Measurements from ENCODE around the gene VEGFC. TPM values are rescaled to one million over a fixed set of nuclear protein-coding genes. Genes with fewer than 3 reads are reported as not detected.

Gene VEGFC
- total and polyA plus RNA-seq, 12 donors = 5.4 to 14.4 (median 8.7) TPM

GRCh38 chr4:176838601-176839433 lies 46.1 kb upstream of the VEGFC start:
- 60 to 66% methylated on average over 7 of the region's 7 CpGs for WGBS, 2 donors
- intact Hi-C loops (cut with DNase I) = loop anchor here in 1 of 10 donors (5.0 kb wide), 1 partner anchor 462 kb away; no protein-coding TSS in a partner anchor
- Histone ChIP-seq H3K4me3 (no peak overlapping the region), H3K27ac (peak overlapping the region in 7 of 10 donors; percentile 6 to 64 (median 35)), H3K36me3 (no peaks in the 10 kb centered on the region), H3K27me3 (no peaks in the 10 kb centered on the region), H3K4me1 (peaks cover 0 to 28% (median 0%) of the 10 kb centered on the region in 9 donors), H3K9me3 (no peaks in the 10 kb centered on the region)
- peak in 5 of 8 donors; percentile 59 to 80 (median 73) for ATAC-seq
- no peak for TF ChIP-seq CTCF (IDR thresholded peaks at IDR 0.05)
- peak; percentile 9 to 14 for DNase-seq

- peaks cover 0 to 28% (median 0%) of the 10 kb centered on the region in 9 donors for H3K4me1 ChIP-seq
- no peak for TF ChIP-seq CTCF (IDR thresholded peaks at IDR 0.05)
- H3K27ac ChIP-seq = no peak overlapping the region
- intact Hi-C loops (cut with DNase I) = loop anchor here in 1 of 10 donors (5.0 kb wide), 1 partner anchor 460 kb away; no protein-coding TSS in a partner anchor
- no peaks in the 10 kb centered on the region for H3K36me3 ChIP-seq
- DNase-seq = no peak
- no peaks in the 10 kb centered on the region for H3K27me3 ChIP-seq
- H3K4me3 ChIP-seq = no peak overlapping the region
- WGBS, 2 donors = 59 to 63% methylated on average over 4 of the region's 4 CpGs
- ATAC-seq = no peak
- no peaks in the 10 kb centered on the region for H3K9me3 ChIP-seq
Observed at GRCh38 chr4:176837169-176837895, 44.6 kb upstream of the VEGFC start.

- DNase-seq (no peak), ATAC-seq (no peak)
- Histone ChIP-seq H3K9me3 (no peaks in the 10 kb centered on the region), H3K27me3 (no peaks in the 10 kb centered on the region), H3K36me3 (no peaks in the 10 kb centered on the region), H3K4me3 (no peak overlapping the region), H3K4me1 (peaks cover 0 to 18% (median 0%) of the 10 kb centered on the region in 9 donors), H3K27ac (no peak overlapping the region)
- no peak for TF ChIP-seq CTCF (IDR thresholded peaks at IDR 0.05)
- WGBS, 2 donors = 72 to 73% methylated on average over 2 of the region's 2 CpGs
- intact Hi-C loops (cut with DNase I) = no loop called here
Observed at GRCh38 chr4:176834531-176834930, 41.8 kb upstream of the VEGFC start.

- Histone ChIP-seq H3K4me3 (no peak overlapping the region), H3K4me1 (peaks cover 0 to 11% (median 0%) of the 10 kb centered on the region in 9 donors), H3K27me3 (no peaks in the 10 kb centered on the region), H3K9me3 (no peaks in the 10 kb centered on the region), H3K36me3 (no peaks in the 10 kb centered on the region), H3K27ac (no peak overlapping the region)
- intact Hi-C loops (cut with DNase I) = no loop called here
- no peak for TF ChIP-seq CTCF (IDR thresholded peaks at IDR 0.05)
- no peak for DNase-seq
- no peak for ATAC-seq
- WGBS, 2 donors = 78 to 81% methylated on average over 4 of the region's 4 CpGs
Observed at GRCh38 chr4:176833400-176834175, 40.9 kb upstream of the VEGFC start.
